ENCODE data around the gene RFX5.

Gene RFX5

DNA sequence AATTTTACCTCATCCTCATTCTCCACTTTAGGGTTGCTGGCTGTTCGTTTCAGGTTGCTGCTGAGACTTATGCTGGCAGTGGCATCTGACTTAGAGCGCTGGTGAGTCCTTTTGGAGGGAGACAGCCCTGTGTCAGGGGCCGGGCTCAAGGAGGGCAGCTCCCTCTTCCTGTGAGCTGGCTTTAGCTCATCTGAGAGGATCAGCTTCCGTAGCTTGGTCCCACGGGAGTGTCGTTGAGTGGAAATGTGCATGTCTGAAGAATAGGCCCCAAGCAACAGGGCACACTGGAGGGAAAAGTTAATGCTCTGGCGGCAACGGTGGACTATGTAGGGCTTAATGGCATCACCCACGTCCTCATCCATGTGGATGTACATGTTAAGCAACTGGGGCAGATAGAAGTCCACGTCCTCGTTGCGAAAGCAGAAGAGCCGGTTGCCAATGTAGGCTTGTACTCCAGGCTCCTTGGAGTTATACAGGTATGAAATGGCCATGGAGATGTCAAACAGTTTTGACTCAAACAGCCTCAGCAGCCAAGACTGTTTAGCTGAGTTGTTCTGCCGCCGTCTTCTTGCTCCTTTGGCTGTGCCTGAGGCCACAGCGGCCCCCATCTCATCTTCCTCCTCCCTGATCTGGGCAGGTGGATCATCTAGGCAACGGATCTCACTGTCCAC is 31.4 kb downstream of the RFX5 start:
- DNase-seq = no peak

DNA sequence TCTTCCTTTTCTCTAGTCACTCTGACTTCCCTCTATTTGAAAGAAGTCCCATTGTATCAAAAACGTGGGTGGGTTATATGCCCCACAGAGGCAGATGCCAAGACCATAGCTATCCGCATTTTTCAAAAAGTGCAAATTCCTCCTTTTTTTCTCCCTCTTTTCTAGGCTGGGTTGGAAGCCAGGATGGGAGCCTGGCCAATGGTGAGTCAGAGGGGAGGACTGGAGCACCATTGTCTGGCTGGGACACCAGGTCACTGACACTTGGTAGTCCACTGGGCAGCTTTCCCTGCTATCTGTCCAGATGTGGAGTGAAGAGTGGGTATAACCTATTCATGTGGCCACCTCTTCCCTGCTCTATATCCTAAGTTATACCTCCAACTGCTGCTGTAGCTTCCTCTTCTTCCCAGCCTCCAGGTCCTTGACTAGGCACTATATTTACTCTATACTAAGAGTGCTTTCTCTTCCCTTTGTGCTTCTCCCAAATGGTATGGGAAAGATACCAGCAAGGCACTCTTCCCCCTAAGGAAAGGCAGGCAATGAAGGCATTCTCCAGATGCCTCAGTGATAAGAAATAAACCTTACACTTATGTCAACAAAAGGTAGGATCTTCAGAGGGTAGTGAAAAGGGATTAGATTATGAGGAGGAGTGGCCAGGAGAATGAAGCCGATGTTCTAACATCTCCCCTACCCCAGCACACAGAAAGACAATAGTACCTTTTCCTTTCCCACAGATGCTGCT is 32.7 kb downstream of the RFX5 start:
- DNase-seq = no peak

DNA sequence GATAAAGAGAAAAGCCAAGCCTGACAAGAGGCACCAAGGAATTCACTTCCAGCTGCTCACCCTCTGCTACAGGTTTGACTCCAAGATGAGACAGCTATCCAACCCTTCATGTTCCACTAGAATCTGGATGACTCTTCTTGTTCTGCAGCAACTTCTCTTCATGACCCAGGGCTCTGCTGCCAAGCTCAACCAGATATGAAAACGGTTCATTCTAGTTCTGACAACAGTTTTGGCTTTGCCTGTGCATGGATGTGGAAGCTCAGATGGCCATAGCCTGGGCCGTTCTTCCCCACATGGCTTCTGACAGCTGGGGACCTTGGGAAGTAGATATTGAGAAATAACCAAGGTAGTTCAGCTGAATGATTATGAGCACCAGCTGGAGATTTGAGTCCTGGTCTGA is 33.6 kb downstream of the RFX5 start:
- no peak for DNase-seq

DNA sequence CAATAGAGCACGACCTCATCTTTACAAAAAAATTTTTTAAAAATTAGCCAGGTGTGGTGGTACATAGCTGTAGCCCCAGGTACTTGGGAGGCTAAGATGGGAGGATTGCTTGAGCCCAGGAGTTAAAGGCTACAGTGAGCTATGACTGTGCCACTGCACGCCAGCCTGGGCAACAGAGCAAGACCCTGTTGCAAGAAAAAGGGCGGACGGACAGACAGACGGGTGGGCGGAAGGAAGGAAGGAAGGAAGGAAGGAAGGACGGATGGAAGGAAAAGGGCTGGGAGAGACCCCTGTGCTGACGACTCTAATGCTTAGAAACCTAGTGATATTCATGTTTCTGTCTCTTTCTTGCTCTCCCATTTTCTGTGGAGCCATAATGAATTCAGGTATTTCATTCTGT is 34.2 kb downstream of the RFX5 start:
- no peak for DNase-seq

DNA sequence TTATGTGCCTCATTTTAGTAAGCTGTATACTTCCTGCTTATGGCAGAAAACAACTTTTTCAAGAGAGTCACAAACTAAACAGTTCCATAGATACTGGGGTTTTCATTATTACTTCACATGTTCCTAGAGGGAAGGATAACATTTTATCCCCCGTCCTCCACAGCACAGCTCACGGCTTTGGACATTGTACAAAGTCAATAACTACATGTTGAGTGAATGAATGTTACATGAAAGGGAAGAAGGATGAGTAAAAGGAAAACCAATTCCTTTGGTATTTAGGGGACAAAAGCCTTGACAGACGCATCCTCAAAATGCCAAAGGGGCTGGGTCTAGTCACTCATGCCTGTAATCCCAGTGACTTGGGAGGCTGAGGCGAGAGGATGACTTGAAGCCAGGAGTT is 34.6 kb downstream of the RFX5 start:
- no peak for DNase-seq

DNA sequence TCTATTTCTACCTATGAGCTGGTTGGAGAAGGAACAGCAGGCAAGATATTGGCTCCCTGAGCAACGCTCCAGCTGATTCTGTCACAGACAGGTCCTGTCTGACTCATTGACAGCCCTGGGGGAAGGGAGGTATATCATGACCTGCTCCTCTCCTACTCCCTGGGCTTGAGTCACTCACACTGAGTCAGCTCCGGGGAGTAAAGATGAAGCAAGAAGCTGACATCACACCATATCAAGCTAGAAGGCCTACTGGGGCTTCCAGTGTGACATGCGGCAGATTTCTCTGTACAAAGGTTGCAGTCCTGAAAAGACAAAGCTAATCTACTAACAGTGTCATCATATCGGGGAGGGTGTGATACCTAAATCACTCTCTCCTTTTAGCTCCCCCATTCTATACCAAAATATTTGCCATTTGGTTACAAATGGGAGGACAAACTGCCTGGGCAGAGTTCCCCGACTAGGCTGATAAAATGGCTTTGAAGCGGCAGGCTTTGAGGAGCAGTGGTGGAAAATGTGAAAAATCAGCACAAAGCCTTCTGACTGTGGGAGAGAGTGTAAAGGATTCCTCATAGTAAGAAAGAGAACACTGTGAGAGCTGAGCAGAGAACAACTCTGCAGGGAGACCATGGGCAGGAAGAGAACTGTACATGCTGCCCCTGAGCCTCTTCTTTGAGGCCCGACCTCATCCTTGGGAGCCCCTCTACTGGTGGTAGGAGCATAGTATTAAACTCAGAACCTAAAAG is 35.3 kb downstream of the RFX5 start:
- peak; percentile 93 for DNase-seq

DNA sequence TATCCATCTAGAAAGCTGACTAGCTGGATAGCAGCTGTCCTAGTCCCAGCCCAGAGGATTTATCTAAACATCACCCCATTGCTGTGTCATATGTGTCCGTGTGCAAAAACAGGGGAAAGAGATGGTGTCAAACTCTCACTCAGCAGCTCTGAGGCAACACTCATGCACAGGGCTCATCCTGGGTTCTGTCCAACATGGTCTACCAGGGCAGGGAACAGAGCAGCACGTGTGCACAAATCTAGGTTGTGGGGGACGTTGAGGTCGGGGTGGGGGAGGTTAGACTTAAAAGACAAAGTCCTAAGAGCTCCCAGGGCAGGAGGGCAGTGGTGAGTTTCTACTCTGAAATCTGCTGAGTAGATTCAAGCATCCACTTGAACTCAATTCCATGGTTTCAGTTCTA is 36.0 kb downstream of the RFX5 start:
- DNase-seq = no peak

DNA sequence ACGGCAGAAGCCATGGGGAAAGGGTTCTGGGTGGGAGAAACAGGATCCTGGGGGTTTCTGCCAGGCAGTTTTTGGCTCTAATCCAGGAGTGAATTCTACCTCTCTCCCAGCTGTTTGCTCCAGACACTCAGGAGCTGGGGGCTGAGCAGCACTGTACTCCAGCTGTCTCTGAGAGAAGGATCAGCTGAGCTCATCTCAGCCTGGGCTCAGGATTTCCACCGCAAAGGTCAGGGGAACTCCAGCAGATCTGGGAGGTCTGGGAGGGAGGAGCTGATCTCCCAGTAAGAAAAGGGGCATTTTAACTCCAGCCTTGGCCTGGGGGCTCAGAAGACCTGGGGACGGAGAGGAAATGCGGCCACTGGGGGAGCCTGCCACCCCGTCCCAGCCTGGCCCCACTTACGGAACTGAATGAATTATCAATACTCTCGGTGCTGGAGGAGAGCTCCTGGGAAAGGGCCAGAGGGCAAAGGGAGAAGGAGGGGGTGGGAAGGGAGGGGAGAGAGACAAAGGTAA is 37.2 kb downstream of the RFX5 start:
- no peak for DNase-seq

DNA sequence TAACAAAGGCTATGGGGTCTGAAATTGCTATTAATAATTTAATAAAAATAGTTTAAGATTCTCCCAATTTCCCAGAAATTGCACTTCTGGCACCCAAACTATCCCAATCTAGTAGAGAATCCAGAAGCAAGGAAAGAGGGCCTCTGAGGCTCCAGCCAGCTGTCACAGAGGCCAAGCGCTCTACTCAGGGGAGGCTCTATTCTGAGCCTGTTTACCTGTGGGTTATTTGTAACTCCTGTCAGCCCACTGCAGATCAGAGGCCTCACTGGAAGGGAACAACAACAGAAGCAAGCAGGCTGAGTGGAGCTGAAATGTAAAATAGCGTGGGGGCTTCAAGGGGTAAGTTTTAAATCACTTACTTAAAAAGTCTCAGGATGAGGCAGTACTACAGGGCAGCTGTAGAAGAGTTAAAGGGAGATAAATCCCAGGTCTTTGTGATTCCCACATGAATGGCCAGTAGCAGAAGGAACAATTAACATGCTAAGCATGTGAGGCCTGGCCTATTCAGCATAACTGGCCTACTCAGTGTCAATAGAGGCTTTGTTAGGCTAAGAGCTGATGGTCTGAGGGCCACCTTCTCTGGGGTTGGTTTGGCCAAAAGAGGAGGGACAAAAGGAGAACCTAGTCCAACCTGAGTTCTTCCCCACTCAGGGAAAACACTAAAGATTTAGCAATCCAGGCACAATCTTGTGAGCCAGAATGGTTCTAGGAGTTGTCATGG is 52.1 kb downstream of the RFX5 start:
- DNase-seq = no peak

DNA sequence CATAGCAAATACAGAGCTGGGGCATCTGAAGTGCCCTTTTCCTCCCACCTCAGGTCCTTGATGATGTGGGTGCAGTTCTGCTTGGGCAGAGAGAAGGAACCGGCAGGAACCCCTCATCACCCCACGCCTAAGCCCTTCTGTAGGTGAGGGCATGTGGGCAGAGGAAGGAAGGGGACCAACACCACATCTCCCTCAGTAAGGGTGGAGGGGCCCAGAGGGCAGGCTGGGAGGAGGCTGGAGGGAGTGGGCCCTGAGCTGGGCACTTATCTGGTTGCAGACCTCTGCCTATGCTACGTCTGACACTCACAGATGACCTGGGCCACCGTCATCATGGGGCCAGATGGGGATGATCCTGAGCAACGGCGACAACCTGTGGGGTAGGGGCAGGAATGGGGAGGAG is 54.0 kb downstream of the RFX5 start:
- no peak for DNase-seq

DNA sequence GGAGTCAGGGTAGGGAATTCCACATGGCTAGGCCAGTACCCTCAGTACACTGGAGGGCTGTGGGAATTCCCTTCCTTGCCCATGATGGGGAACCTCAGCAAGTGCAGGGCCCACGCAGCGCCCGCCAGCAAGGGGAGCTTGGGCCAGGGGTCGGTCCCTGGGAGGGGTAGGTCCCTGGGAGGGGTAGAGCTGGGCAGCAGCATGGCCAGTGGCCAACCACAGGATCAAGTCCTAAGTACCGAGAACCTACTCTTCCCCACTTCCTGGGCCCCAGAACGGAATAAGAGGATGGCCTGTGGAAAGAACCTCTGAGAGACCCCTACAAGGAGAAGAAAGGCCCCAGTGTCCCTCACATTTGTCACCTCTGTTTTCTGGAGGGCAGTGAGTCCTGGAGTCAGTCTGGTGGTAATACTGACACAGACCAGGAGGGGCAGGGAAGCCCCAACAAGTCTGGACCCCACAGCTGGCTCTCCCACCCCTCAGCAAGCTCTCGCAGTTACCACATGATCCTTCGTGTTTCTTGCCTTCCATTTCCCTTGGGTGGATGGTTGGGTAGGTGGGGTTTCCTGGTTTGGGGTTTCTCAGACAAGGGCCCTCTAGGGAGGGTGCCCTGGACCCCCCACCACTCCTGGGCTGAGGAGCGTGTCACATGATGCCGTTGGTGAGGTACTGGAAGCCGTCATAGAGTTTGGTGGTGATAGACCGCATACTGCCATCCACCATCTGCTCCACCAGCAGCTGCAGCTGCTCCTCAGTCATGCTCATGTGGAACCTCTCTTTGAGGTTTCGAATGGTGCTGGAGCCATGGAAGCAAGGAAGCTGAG is 54.6 kb downstream of the RFX5 start:
- no peak for DNase-seq

DNA sequence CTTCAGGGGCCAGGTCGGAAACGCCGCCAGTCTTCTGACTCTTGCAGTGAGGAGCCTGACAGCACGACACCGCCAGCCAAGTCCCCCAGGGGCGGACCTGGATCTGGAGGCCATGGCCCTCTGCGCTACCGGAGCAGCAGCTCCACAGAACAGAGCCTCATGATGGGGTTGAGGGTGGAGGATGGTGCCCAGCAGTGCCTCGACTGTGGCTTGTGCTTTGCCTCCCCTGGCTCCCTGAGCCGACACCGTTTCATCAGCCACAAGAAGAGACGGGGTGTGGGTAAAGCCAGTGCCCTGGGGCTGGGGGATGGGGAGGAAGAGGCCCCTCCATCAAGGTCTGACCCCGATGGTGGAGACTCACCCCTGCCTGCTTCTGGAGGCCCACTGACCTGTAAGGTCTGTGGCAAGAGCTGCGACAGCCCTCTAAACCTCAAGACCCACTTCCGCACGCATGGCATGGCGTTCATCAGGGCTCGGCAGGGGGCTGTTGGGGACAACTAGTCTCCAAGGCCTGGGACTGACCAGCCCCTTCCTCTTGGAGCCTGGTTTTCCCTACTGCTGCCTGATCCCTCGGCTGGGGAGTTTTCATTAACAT is 56.2 kb downstream of the RFX5 start:
- DNase-seq = no peak
